K562 (cell line): ENCODE data around the gene TRPC4AP. TPM values are rescaled to one million over a fixed set of nuclear protein-coding genes. Genes with fewer than 3 reads are reported as not detected.

Source experiments
- ATAC-seq: fragments of 200-7000 bp; cut with Tn5 transposase; 3 replicates; pipeline ENCODE4 v1.9.1; 2020; ENCODE audit warnings: moderate library complexity
- BruUV-seq: library from RNA; stranded (reverse); fragments of 400-500 nt; replicated peaks from 2 replicates; lab custom pipeline; 2021; lab: Mats Ljungman, UMichigan
- CTCF ChIA-PET: fragments of 300-600 bp; formaldehyde crosslinking; extraction: SDS; loops from one replicate; lab custom pipeline; 2021; ENCODE audit warnings: low intra/inter-chr PET ratio; lab: Yijun Ruan, JAX
- POLR2A ChIA-PET: fragments of 300-600, 350-650 bp; sonication (Branson Sonifier 250); formaldehyde crosslinking; extraction: SDS; loops from one replicate; lab custom pipeline; 2021; ENCODE audit warnings: antibody characterized with exemption, inconsistent platforms; lab: Yijun Ruan, JAX
- DNase-seq, 4 experiments: peaks; one replicate each; pipeline versions ENCODE4 v3.0.0 to v3.0.0-alpha.2; 2011 to 2018; ENCODE audit warnings: low spot score in 3 of 4, mixed read lengths in 3 of 4; ENCODE audit errors: extremely low read depth in 1 of 4
- FAIRE-seq: peaks from 2 replicates; lab custom pipeline; 2011; peaks lifted over from hg19 to GRCh38; lab: Jason Lieb, UNC
- H2AFZ ChIP-seq: 2 replicates; pipeline ENCODE4 v1.6.0; 2011; ENCODE audit warnings: low read depth, low read length, control low read depth, inconsistent platforms
- H3K27ac ChIP-seq: fragments of 200-600 bp; 3 replicates; pipeline ENCODE4 v1.8.0; 2011; ENCODE audit warnings: low read depth, mild to moderate bottlenecking, control low read depth, inconsistent platforms, low read length, moderate library complexity, mixed read lengths; ENCODE audit errors: extremely low read depth
- H3K27me3 ChIP-seq, 2 experiments: fragments of 300-600 bp in 1 of 2; 2 replicates in 1 of 2; 3 replicates in 1 of 2; pipeline versions ENCODE4 v1.6.0 to v1.8.0; 2011; ENCODE audit warnings: inconsistent platforms in 2 of 2, low read length in 2 of 2, mild to moderate bottlenecking in 1 of 2, mixed read lengths in 1 of 2, moderate library complexity in 1 of 2; ENCODE audit not compliant: control insufficient read depth in 2 of 2, insufficient read depth in 2 of 2
- H3K36me3 ChIP-seq: fragments of 300-600 bp; 3 replicates; pipeline ENCODE4 v1.8.0; 2011; ENCODE audit warnings: mild to moderate bottlenecking, low read length, inconsistent platforms; ENCODE audit not compliant: control insufficient read depth, insufficient read depth
- H3K4me1 ChIP-seq, 2 experiments: fragments of 200-600 bp in 1 of 2; replicated peaks in 1 of 2; 2 replicates in 1 of 2; 3 replicates in 1 of 2; pipeline versions ENCODE4 v1.5.1 to v1.8.0; 2011; ENCODE audit warnings: inconsistent platforms in 2 of 2, low read length in 2 of 2, mild to moderate bottlenecking in 1 of 2, mixed read lengths in 1 of 2, moderate library complexity in 1 of 2; ENCODE audit not compliant: control insufficient read depth in 2 of 2, insufficient read depth in 2 of 2
- H3K4me2 ChIP-seq: 2 replicates; pipeline ENCODE4 v1.6.1; 2011; ENCODE audit warnings: low read length, control low read depth, inconsistent platforms, mixed read lengths; ENCODE audit not compliant: insufficient read depth
- H3K4me3 ChIP-seq: fragments of 200-600 bp; sonication (generic), shearing (Covaris generic); 2 replicates; pipeline ENCODE4 v1.5.1; 2016; ENCODE audit warnings: control low read depth, inconsistent platforms
- H3K79me2 ChIP-seq: fragments of 200-600 bp; 3 replicates; pipeline ENCODE4 v1.8.0; 2011; ENCODE audit warnings: low read length, inconsistent platforms; ENCODE audit not compliant: control insufficient read depth, insufficient read depth
- H3K9ac ChIP-seq, 2 experiments: 2 replicates each; pipeline versions ENCODE4 v1.6.0 to v1.6.1; 2011; ENCODE audit warnings: low read depth in 2 of 2, low read length in 2 of 2, control low read depth in 1 of 2, inconsistent platforms in 1 of 2, mild to moderate bottlenecking in 1 of 2, mixed read lengths in 1 of 2; ENCODE audit not compliant: insufficient read depth in 1 of 2
- H3K9me1 ChIP-seq: one replicate; pipeline ENCODE4 v1.6.0; 2011; ENCODE audit warnings: inconsistent platforms, mild to moderate bottlenecking, low read length, moderate library complexity; ENCODE audit not compliant: control insufficient read depth, insufficient read depth
- H3K9me3 ChIP-seq: replicated peaks from 2 replicates; pipeline ENCODE4 v1.5.1; 2011; ENCODE audit warnings: low read depth, low read length, inconsistent platforms; ENCODE audit not compliant: control insufficient read depth, insufficient read depth
- H4K20me1 ChIP-seq: replicated peaks from 2 replicates; pipeline ENCODE4 v1.6.1; 2011; ENCODE audit warnings: low read length, inconsistent platforms, mixed read lengths; ENCODE audit not compliant: control insufficient read depth, insufficient read depth
- COPS2 ChIP-seq: fragments of 450-650 bp; conservative IDR thresholded peaks from 2 replicates; pipeline ENCODE4 v1.6.1; 2016; ENCODE audit warnings: mild to moderate bottlenecking, moderate library complexity
- ELF4 ChIP-seq: fragments of 450-650 bp; formaldehyde crosslinking; IDR thresholded peaks from 2 replicates; pipeline ENCODE4 v1.4.0; 2022; ENCODE audit warnings: missing genetic modification characterization
- FUS ChIP-seq: fragments of 200-400 bp; formaldehyde crosslinking; optimal IDR thresholded peaks from 2 replicates; pipeline ENCODE3; 2017; ENCODE audit warnings: low read depth, low read length
- HMBOX1 ChIP-seq: sonication (generic); IDR thresholded peaks from 2 replicates; pipeline ENCODE4 v1.6.1; 2016
- ILK ChIP-seq: fragments of 450-650 bp; IDR thresholded peaks from 2 replicates; pipeline ENCODE4 v1.6.1; 2016; ENCODE audit warnings: missing genetic modification characterization, low read depth, mild to moderate bottlenecking, missing compliant biosample characterization, moderate library complexity, borderline replicate concordance
- MECOM ChIP-seq: fragments of 250-450 bp; sonication (Bioruptor Pico); IDR thresholded peaks from 2 replicates; pipeline ENCODE4 v1.8.0; 2022; ENCODE audit warnings: inconsistent platforms
- POLR2A ChIP-seq: fragments of 450-650 bp; conservative IDR thresholded peaks from 2 replicates; pipeline ENCODE4 v1.6.1; 2016
- POLR2G ChIP-seq: fragments of 200-400 bp; formaldehyde crosslinking; IDR thresholded peaks from 2 replicates; pipeline ENCODE4 v1.6.1; 2017; ENCODE audit warnings: low read depth, mild to moderate bottlenecking, antibody characterized with exemption, low read length, moderate library complexity
- POLR3A ChIP-seq: IDR thresholded peaks from 2 replicates; pipeline ENCODE4 v1.6.1; 2011; ENCODE audit warnings: borderline replicate concordance, mild to moderate bottlenecking, moderate library complexity; ENCODE audit not compliant: insufficient read length, insufficient read depth; ENCODE audit errors: extremely low read depth
- PRPF4 ChIP-seq: fragments of 200-400 bp; formaldehyde crosslinking; IDR thresholded peaks from one replicate; pipeline ENCODE4 v1.6.1; 2017; ENCODE audit warnings: low read length, low read depth, mild to moderate bottlenecking; ENCODE audit not compliant: insufficient read depth, poor library complexity, severe bottlenecking
- RBM22 ChIP-seq: fragments of 200-400 bp; formaldehyde crosslinking; IDR thresholded peaks from 2 replicates; pipeline ENCODE4 v1.6.1; 2018; ENCODE audit warnings: low read length, low read depth; ENCODE audit not compliant: poor library complexity, severe bottlenecking
- RHOXF2B ChIP-seq: fragments of 250-450 bp; sonication (Bioruptor Pico); conservative IDR thresholded peaks from 2 replicates; pipeline ENCODE4 v1.5.1; 2021
- SAP30 ChIP-seq: fragments of 200-600 bp; sonication (generic); IDR thresholded peaks from 2 replicates; pipeline ENCODE4 v1.6.1; 2012; ENCODE audit warnings: borderline replicate concordance, low read depth, mild to moderate bottlenecking, moderate library complexity, low read length, control low read depth, inconsistent platforms; ENCODE audit not compliant: insufficient read depth, poor library complexity, severe bottlenecking
- UBTF ChIP-seq, 2 experiments: IDR thresholded peaks; 2 replicates each; pipeline ENCODE4 v1.6.1; 2012; ENCODE audit warnings: improper control_type of control experiment in 2 of 2, low read depth in 2 of 2, low read length in 2 of 2, borderline replicate concordance in 1 of 2
- ZC3H4 ChIP-seq: sonication (generic); formaldehyde crosslinking; IDR thresholded peaks from 2 replicates; pipeline ENCODE4 v1.9.0; 2021; ENCODE audit warnings: missing genetic modification reagents, borderline replicate concordance
- ZNF280B ChIP-seq: fragments of 250-450 bp; sonication (Bioruptor Pico); IDR thresholded peaks from 2 replicates; pipeline ENCODE4 v1.5.1; 2021; ENCODE audit warnings: mild to moderate bottlenecking
- ZNF655 ChIP-seq: fragments of 250-450 bp; sonication (Bioruptor Pico); IDR thresholded peaks from 2 replicates; pipeline ENCODE4 v1.5.0; 2021
- WGBS: fragments of 100-300 bp; shearing (Covaris generic); methylation state at CpG from one replicate; pipeline ENCODE4 v1.1.6; 2016; ENCODE audit warnings: low coverage, mixed read lengths; ENCODE audit not compliant: insufficient coverage; ENCODE audit errors: missing lambda C conversion rate; 5-methylcytosine and 5-hydroxymethylcytosine counted together
- in situ Hi-C: fragments of 300-500 bp; cut with MboI; formaldehyde crosslinking; loops from 4 replicates; pipeline ENCODE4 v1.15.0; 2018; ENCODE audit warnings: inconsistent platforms, mixed read lengths
- intact Hi-C: fragments of 100-400 bp; cut with micrococcal nuclease; formaldehyde crosslinking; loops from 2 replicates; pipeline ENCODE4 v1.14.2; 2022
- polyA plus RNA-seq, 8 experiments: library from polyadenylated mRNA; depleted of rRNA in 4 of 8; stranded (reverse) in 5 of 8; unstranded in 3 of 8; fragments of >200 nt; fragmentation: Nextera tagmentation in 2 of 8; fragmentation: Illumina TruSeq in 1 of 8; extraction: Ambion mirVana in 2 of 8; extraction: Trizol in 1 of 8; gene quantifications; 2 replicates each; pipeline versions ENCODE4 v1.2.1 to v1.2.3, GENCODE V29; 2011 to 2014; ENCODE audit warnings: inconsistent platforms in 1 of 8, missing spikeins in 1 of 8
- total RNA-seq, 7 experiments: library from RNA; depleted of rRNA in 6 of 7; stranded (reverse); fragments of >200 nt in 6 of 7; fragmentation: Illumina TruSeq in 2 of 7; extraction: Trizol in 2 of 7; gene quantifications; 2 replicates each; pipeline versions ENCODE4 v1.2.1 to v1.2.3, GENCODE V29; 2011 to 2021; ENCODE audit warnings: low replicate concordance in 1 of 7

TRPC4AP gene
- total and polyA plus RNA-seq, 9 of the 15 experiments (the other 6 are each of a cell fraction or from before 2014, with no cell fraction given) = 2.3 to 70.3 (median 33.3) TPM

- no peaks in the 10 kb centered on the region for H3K9me3 ChIP-seq
- no peak for FAIRE-seq
- TF ChIP-seq ILK (no peak), MECOM (CRISPR knock-in tag) (no peak), HMBOX1 (no peak), FUS (no peak), COPS2 (no peak), PRPF4 (no peak), ZNF655 (CRISPR knock-in tag) (no peak), SAP30 (no peak), POLR2G (0 out of 2 replicates have a peak, but pooled peaks have one; percentile 31), RBM22 (peak; percentile 1), POLR2A (no peak), UBTF (IDR thresholded peaks at IDR 0.05; ENCODE audit: borderline replicate concordance in 1 of 2, low read depth in 2 of 2, low read length in 2 of 2) (no peak), ZC3H4 (CRISPR knock-in tag) (no peak), RHOXF2B (no peak), ZNF280B (CRISPR knock-in tag) (no peak), POLR3A (no peak), ELF4 (CRISPR knock-in tag) (no peak)
- TF ChIP-seq, all 486 proteins: peak for 2
- DNase-seq (no peak), ATAC-seq (no peak)
- H3K9ac ChIP-seq = peak overlapping the region in 1 of 2 experiments; percentile 64; a peak in 1 of 4 replicates
- no peak overlapping the region for H2AFZ ChIP-seq
- WGBS = 93% methylated on average over 12 of the region's 12 CpGs
- no peaks in the 10 kb centered on the region for H3K79me2 ChIP-seq
- H3K9me1 ChIP-seq = no peaks in the 10 kb centered on the region
- no peak overlapping the region for H3K4me3 ChIP-seq
- BruUV-seq = no TSS peak
- H4K20me1 ChIP-seq = no peaks in the 10 kb centered on the region
- H3K27ac ChIP-seq = no peak overlapping the region
- peaks cover 99% of the 10 kb centered on the region; the same call in 2 of the 3 replicates for H3K36me3 ChIP-seq
- in situ Hi-C loops = no loop called here
- H3K4me2 ChIP-seq = no peak overlapping the region
- peaks cover 0 to 5% of the 10 kb centered on the region in 2 experiments; a peak in 1 of 5 replicates for H3K4me1 ChIP-seq
- CTCF ChIA-PET = no interaction called here
- no peaks in the 10 kb centered on the region for H3K27me3 ChIP-seq
- intact Hi-C loops = no loop called here
- POLR2A ChIA-PET = interaction anchor here (0.7 kb wide), 1 partner anchor 134 kb away, joined by 3 read pairs; no protein-coding TSS in a partner anchor
Measured at GRCh38 chr20:35007891-35008290, 84.7 kb downstream of the TRPC4AP start.
